Testis (tissue), 3 donors: ENCODE measurements around the gene ZNF749. TPM values are rescaled to one million over a fixed set of nuclear protein-coding genes. Genes with fewer than 3 reads are reported as not detected.

ENCODE experiments used
- DNase-seq: peaks from one replicate; pipeline ENCODE4 v3.0.0-alpha.2; 2019
- H3K27ac ChIP-seq, 2 donors: fragments of 200-600 bp; sonication (generic); one replicate each; pipeline ENCODE4 v1.5.1; 2019
- H3K27me3 ChIP-seq: fragments of 200-600 bp; sonication (generic); one replicate; pipeline ENCODE4 v1.5.1; 2019
- H3K36me3 ChIP-seq: fragments of 200-600 bp; sonication (generic); one replicate; pipeline ENCODE4 v1.5.1; 2017; ENCODE audit warnings: low read depth; ENCODE audit errors: missing control alignments
- H3K4me1 ChIP-seq: fragments of 200-600 bp; sonication (generic); one replicate; pipeline ENCODE4 v1.5.1; 2019
- H3K4me3 ChIP-seq, 2 donors: fragments of 200-600 bp; sonication (generic); one replicate each; pipeline ENCODE4 v1.5.1; 2017 to 2019
- H3K9me3 ChIP-seq: fragments of 200-600 bp; sonication (generic); one replicate; pipeline ENCODE4 v1.5.1; 2017
- POLR2A ChIP-seq: fragments of 450-650 bp; IDR thresholded peaks from one replicate; pipeline ENCODE4 v1.6.1; 2017; ENCODE audit warnings: antibody characterized with exemption, mild to moderate bottlenecking, moderate library complexity
- WGBS, 2 donors: methylation state at CpG; one replicate each; pipeline ENCODE4 v1.1.5; 2018; 5-methylcytosine and 5-hydroxymethylcytosine counted together
- intact Hi-C: fragments of 100-400 bp; cut with DNase I; formaldehyde crosslinking; loops from one replicate; pipeline ENCODE4 v1.15.1; 2023; ENCODE audit warnings: low total_unique reads
- polyA plus RNA-seq: library from polyadenylated mRNA; stranded (reverse); fragments of 350-450 nt; fragmentation: Illumina TruSeq; extraction: RNeasy Lipid Tissue Mini Kit (QIAGEN cat#74804); gene quantifications from one replicate; pipeline ENCODE4 v1.2.3, GENCODE V29; 2014; ENCODE audit warnings: low read depth, low replicate concordance; ENCODE audit not compliant: insufficient read depth
- total RNA-seq, 2 donors: library from RNA; depleted of rRNA; stranded (reverse); fragments of >200 nt; gene quantifications; one replicate each; pipeline ENCODE4 v1.2.3, GENCODE V29; 2016
- TF ChIP-seq, protein P1 (sequence below), 3 experiments: fragments of 450-650 bp in 2 of 3; fragments of 200-600 bp in 1 of 3; sonication (generic) in 1 of 3; IDR thresholded peaks; one replicate each; pipeline ENCODE4 v1.5.1; 2016 to 2019; ENCODE audit warnings: antibody characterized with exemption in 3 of 3, mild to moderate bottlenecking in 2 of 3, moderate library complexity in 1 of 3

ZNF749 gene
- total and polyA plus RNA-seq, 3 donors from 2014 or later = 7.9 to 14.1 (median 11.2) TPM

DNA sequence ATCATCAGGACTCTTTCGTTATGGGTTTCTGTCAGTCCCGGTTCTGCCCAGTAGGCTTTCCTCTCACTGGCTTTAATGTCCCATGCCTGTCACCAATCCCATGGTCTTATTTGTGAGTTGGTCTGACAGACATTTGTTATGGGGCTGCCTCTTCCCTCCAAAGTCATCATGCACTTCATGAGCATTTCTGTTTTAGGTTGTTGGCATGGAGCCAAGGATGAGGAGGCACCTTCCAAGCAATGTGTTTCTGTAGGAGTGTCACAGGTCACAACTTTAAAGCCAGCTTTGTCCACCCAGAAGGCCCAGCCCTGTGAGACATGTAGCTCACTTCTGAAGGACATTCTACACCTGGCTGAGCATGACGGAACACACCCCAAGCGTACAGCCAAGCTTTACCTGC is 15.7 kb upstream of the ZNF749 start:
- H3K4me1 ChIP-seq = no peaks in the 10 kb centered on the region
- no peak overlapping the region for H3K27ac ChIP-seq
- H3K9me3 ChIP-seq = no peaks in the 10 kb centered on the region
- H3K4me3 ChIP-seq = no peak overlapping the region
- TF ChIP-seq, protein P1, sequence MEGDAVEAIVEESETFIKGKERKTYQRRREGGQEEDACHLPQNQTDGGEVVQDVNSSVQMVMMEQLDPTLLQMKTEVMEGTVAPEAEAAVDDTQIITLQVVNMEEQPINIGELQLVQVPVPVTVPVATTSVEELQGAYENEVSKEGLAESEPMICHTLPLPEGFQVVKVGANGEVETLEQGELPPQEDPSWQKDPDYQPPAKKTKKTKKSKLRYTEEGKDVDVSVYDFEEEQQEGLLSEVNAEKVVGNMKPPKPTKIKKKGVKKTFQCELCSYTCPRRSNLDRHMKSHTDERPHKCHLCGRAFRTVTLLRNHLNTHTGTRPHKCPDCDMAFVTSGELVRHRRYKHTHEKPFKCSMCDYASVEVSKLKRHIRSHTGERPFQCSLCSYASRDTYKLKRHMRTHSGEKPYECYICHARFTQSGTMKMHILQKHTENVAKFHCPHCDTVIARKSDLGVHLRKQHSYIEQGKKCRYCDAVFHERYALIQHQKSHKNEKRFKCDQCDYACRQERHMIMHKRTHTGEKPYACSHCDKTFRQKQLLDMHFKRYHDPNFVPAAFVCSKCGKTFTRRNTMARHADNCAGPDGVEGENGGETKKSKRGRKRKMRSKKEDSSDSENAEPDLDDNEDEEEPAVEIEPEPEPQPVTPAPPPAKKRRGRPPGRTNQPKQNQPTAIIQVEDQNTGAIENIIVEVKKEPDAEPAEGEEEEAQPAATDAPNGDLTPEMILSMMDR (IDR thresholded peaks at IDR 0.05) = no peak
- TF ChIP-seq POLR2A = no peak
- H3K27me3 ChIP-seq = no peaks in the 10 kb centered on the region
- intact Hi-C loops = no loop called here
- no peaks in the 10 kb centered on the region for H3K36me3 ChIP-seq
- 97 to 98% methylated on average over 3 to 4 of the region's 4 CpGs for WGBS, 2 donors
- DNase-seq = no peak

DNA sequence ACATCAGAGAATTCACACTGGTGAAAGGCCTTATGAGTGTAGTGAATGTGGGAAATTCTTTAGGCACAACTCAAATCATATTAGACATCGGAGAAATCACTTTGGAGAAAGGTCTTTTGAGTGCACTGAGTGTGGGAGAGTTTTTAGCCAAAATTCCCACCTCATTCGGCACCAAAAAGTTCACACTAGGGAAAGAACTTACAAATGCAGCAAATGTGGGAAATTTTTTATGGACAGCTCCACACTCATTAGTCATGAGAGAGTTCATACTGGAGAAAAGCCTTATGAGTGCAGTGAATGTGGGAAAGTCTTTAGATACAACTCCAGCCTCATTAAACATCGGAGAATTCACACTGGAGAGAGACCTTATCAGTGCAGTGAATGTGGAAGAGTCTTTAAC is 14.1 kb upstream of the ZNF749 start:
- no peaks in the 10 kb centered on the region for H3K9me3 ChIP-seq
- 83 to 99% methylated on average over 3 of the region's 3 CpGs for WGBS, 2 donors
- no peaks in the 10 kb centered on the region for H3K4me1 ChIP-seq
- no peaks in the 10 kb centered on the region for H3K36me3 ChIP-seq
- TF ChIP-seq POLR2A = no peak
- TF ChIP-seq, protein P1 (IDR thresholded peaks at IDR 0.05) = no peak
- intact Hi-C loops = no loop called here
- H3K27ac ChIP-seq = no peak overlapping the region
- no peaks in the 10 kb centered on the region for H3K27me3 ChIP-seq
- no peak overlapping the region for H3K4me3 ChIP-seq
- no peak for DNase-seq

DNA sequence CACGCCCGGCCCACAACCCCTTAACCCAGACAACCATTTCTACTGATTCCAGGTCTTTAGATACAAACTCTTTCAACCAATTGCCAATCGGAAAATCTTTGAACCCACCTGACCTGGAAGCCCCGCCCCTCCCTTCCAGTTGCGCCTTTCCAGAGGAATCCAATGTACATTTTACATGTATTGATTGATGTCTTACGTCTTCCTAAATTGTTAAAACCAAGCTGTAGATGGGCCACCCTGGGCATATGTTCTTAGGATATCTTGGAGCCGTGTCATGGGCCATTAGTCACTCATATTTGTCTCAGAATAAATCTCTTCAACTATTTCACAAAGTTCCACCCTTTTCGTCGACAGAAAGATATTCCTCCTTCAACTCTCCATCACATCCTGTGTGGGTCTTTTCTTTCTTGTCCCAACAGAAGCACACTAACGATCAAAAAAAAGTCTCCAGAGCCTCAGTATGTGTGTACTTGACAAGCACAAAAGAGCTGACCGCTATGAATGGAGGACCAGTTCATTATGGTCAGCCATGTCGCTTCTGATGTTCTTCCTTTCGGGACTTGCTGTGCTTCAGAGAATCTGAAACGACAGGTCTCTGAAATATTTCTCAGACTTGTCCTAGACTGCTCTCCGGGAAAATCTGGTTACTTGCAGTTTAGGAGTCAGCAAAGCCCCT is 601 bp upstream of the ZNF749 start:
- Histone ChIP-seq H3K9me3 (no peaks in the 10 kb centered on the region), H3K4me1 (no peaks in the 10 kb centered on the region), H3K36me3 (no peaks in the 10 kb centered on the region), H3K27ac (peak overlapping the region in 1 of 2 donors; percentile 51), H3K4me3 (peak overlapping the region; percentile 65 to 67), H3K27me3 (no peaks in the 10 kb centered on the region)
- DNase-seq = no peak
- intact Hi-C loops = no loop called here
- WGBS, 2 donors = 15 to 23% methylated on average over 15 of the region's 15 CpGs
- no peak for TF ChIP-seq POLR2A
- TF ChIP-seq, protein P1 (IDR thresholded peaks at IDR 0.05) = no peak

DNA sequence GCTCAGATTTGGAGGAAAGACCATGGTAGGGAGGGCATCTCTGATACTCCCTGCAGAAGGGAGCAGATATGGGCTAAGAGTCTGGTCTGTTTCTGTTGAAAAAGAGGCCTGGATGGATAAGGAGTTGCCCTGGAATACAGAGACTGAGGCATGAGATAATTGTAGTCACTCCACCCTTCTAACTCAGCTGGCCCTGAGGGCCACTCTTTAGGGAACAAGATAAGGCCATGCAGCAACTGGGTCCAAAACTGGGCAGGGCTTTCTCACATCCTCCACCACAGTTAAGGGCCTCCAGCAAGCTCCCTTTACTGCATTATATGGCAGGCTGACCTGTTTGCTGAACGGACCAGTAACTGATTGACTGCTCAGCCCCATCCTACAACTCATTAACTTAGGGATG is 1.3 kb downstream of the ZNF749 start:
- TF ChIP-seq POLR2A = no peak
- TF ChIP-seq, protein P1 (IDR thresholded peaks at IDR 0.05) = no peak
- intact Hi-C loops = no loop called here
- Histone ChIP-seq H3K4me3 (no peak overlapping the region), H3K4me1 (no peaks in the 10 kb centered on the region), H3K27ac (no peak overlapping the region), H3K9me3 (no peaks in the 10 kb centered on the region), H3K27me3 (no peaks in the 10 kb centered on the region), H3K36me3 (no peaks in the 10 kb centered on the region)
- DNase-seq = no peak
- 55 to 60% methylated on average over 1 of the region's 1 CpG for WGBS, 2 donors

DNA sequence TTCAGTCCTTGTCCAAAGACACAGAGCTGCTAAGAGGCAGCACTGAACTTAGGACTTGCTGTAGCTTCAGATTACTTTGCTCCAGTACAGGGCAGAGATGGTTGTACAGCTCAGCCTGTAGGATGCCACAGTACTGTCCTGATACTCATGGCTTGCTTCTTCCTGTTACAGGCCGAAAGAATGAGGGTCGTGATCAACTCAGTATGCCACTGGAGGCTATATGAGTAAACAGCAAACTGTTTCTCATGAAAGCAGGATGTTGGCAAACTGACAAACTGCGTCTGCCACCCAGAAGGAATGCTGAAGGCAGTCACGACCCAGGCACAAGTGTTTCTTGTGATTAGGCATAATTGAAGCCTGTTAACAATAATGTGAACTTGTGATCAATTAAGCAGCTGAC is 2.8 kb downstream of the ZNF749 start:
- Histone ChIP-seq H3K36me3 (no peaks in the 10 kb centered on the region), H3K4me1 (no peaks in the 10 kb centered on the region), H3K27me3 (no peaks in the 10 kb centered on the region), H3K27ac (no peak overlapping the region), H3K4me3 (no peak overlapping the region), H3K9me3 (no peaks in the 10 kb centered on the region)
- no peak for TF ChIP-seq POLR2A
- TF ChIP-seq, protein P1 (IDR thresholded peaks at IDR 0.05) = no peak
- no peak for DNase-seq
- 77 to 81% methylated on average over 4 of the region's 4 CpGs for WGBS, 2 donors
- intact Hi-C loops = no loop called here
